Measurements from ENCODE around the gene GPLD1.

DNA sequence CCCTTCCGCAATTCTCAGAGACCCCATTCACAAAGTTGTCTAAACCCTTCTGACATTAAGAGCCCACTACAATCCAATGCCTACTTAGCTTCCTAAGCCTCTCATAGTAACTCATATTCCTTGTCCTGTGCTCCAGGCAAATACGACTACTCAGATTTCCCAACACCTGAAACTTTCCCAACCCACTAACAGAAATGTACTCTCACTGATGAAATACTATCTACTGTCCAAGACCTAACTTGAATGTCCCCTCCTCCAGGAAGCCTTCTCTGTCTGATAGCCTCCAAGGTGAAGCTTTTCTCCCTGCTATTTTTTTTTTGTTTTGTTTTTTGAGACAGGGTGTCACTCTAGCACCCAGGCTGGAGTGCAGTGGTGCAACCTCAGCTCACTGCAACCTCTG, 30.4 kb downstream of the GPLD1 start:
- no peak for TF ChIP-seq EZH2phosphoT487 (IDR thresholded peaks at IDR 0.05; ENCODE audit: borderline replicate concordance, low read length)
- TF ChIP-seq, protein P1, sequence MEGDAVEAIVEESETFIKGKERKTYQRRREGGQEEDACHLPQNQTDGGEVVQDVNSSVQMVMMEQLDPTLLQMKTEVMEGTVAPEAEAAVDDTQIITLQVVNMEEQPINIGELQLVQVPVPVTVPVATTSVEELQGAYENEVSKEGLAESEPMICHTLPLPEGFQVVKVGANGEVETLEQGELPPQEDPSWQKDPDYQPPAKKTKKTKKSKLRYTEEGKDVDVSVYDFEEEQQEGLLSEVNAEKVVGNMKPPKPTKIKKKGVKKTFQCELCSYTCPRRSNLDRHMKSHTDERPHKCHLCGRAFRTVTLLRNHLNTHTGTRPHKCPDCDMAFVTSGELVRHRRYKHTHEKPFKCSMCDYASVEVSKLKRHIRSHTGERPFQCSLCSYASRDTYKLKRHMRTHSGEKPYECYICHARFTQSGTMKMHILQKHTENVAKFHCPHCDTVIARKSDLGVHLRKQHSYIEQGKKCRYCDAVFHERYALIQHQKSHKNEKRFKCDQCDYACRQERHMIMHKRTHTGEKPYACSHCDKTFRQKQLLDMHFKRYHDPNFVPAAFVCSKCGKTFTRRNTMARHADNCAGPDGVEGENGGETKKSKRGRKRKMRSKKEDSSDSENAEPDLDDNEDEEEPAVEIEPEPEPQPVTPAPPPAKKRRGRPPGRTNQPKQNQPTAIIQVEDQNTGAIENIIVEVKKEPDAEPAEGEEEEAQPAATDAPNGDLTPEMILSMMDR (conservative IDR thresholded peaks at IDR 0.05; ENCODE audit: low read depth, low read length): no peak
- no peak for TF ChIP-seq EZH2 (IDR thresholded peaks at IDR 0.05; ENCODE audit: low read length, unreplicated experiment)
